Glutamatergic neuron (in vitro differentiated cells): Measurements from ENCODE around the gene DHCR24. TPM values are rescaled to one million over a fixed set of nuclear protein-coding genes. Genes with fewer than 3 reads are reported as not detected.

Experiments
- DNase-seq: peaks from one replicate; pipeline ENCODE4 v3.0.0; 2022
- H3K27ac Mint-ChIP-seq: one replicate; pipeline ENCODE4 v1.8.0; 2020; ENCODE audit warnings: mild to moderate bottlenecking, mixed read lengths, inconsistent platforms; ENCODE audit not compliant: unreplicated experiment
- H3K27me3 Mint-ChIP-seq: one replicate; pipeline ENCODE4 v1.8.0; 2020; ENCODE audit warnings: mild to moderate bottlenecking, moderate library complexity, mixed read lengths, inconsistent platforms; ENCODE audit not compliant: unreplicated experiment
- H3K36me3 Mint-ChIP-seq: one replicate; pipeline ENCODE4 v1.8.0; 2020; ENCODE audit warnings: mild to moderate bottlenecking, mixed read lengths, inconsistent platforms; ENCODE audit not compliant: unreplicated experiment
- H3K4me1 Mint-ChIP-seq: one replicate; pipeline ENCODE4 v1.8.0; 2020; ENCODE audit warnings: mild to moderate bottlenecking, low read depth, mixed read lengths, inconsistent platforms; ENCODE audit not compliant: unreplicated experiment
- H3K4me3 Mint-ChIP-seq: one replicate; pipeline ENCODE4 v1.8.0; 2020; ENCODE audit warnings: mild to moderate bottlenecking, mixed read lengths, inconsistent platforms; ENCODE audit not compliant: unreplicated experiment
- H3K9me3 Mint-ChIP-seq: one replicate; pipeline ENCODE4 v1.8.0; 2020; ENCODE audit warnings: mild to moderate bottlenecking, moderate library complexity, mixed read lengths, inconsistent platforms; ENCODE audit not compliant: unreplicated experiment
- total RNA-seq: library from RNA; stranded (reverse); fragmentation: NEBNext Ultra II Directional; extraction: Animal tissue kit (Norgen Biotek cat#: 25700); gene quantifications from one replicate; pipeline ENCODE4 v1.2.1, GENCODE V29; 2021; ENCODE audit not compliant: unreplicated experiment
- TF ChIP-seq, protein P1 (sequence below): fragments of 200-600 bp; sonication (generic); IDR thresholded peaks from one replicate; pipeline ENCODE4 v1.5.0; 2021; ENCODE audit not compliant: partially characterized antibody, unreplicated experiment

DHCR24 gene
- total RNA-seq, 1 donor from 2014 or later = 284 TPM

DNA sequence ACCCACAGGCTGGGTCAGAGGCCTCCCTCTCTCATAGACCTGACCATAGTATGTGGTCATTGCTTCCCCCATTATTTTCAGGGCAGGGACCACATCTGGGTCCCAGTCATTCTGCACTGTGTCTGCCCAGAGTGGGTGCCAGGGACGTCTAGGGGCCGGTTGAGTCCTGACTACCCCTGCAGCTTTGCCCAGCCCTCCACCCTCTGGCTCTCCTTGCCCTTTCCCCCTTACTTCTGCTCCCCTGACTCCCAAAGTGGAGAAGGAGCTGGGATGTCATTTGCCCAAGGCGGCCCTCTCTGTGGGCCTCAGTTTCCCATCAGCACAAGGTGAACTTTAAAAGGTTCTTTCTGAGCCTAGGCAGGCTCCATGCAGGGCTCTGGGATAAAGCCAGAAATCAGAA lies 81.5 kb downstream of the DHCR24 start:
- Mint-ChIP-seq H3K9me3 (peaks cover 2% of the 10 kb centered on the region), H3K27me3 (peaks cover 7% of the 10 kb centered on the region), H3K4me1 (no peaks in the 10 kb centered on the region), H3K27ac (no peak overlapping the region), H3K4me3 (no peak overlapping the region), H3K36me3 (no peaks in the 10 kb centered on the region)
- no peak for DNase-seq
- TF ChIP-seq, protein P1, sequence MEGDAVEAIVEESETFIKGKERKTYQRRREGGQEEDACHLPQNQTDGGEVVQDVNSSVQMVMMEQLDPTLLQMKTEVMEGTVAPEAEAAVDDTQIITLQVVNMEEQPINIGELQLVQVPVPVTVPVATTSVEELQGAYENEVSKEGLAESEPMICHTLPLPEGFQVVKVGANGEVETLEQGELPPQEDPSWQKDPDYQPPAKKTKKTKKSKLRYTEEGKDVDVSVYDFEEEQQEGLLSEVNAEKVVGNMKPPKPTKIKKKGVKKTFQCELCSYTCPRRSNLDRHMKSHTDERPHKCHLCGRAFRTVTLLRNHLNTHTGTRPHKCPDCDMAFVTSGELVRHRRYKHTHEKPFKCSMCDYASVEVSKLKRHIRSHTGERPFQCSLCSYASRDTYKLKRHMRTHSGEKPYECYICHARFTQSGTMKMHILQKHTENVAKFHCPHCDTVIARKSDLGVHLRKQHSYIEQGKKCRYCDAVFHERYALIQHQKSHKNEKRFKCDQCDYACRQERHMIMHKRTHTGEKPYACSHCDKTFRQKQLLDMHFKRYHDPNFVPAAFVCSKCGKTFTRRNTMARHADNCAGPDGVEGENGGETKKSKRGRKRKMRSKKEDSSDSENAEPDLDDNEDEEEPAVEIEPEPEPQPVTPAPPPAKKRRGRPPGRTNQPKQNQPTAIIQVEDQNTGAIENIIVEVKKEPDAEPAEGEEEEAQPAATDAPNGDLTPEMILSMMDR = no peak

DNA sequence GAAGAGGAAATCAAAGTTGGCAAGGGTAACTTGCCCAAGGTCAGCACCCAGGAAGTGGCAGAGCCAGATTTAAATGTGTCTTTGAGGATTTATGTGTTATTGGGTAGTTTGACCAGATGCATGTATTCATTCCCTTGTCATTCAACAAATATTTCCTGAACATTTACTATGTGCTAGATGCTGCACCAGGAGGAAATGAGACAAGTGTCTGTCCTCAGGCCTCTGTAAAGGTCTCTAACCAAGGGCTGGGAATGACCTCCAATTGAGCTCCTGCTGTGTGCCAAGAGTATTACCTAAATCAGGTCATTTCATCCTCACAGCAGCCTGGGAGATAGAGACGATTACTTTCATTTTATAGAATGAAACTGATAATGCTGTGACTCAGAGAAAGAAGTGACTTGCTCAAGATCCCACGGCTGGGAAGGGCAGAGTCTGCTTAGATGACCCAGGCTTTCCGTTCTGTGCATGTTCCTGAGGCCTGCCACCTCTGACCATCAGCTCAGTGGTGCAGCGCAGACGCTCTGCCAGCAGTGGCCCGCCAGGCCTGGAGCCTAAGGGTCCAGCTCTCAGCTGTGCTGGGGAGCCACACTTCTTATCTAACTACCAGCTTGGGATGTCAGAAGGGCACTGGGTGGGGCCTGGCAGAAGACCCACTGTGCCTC lies 82.4 kb downstream of the DHCR24 start:
- Mint-ChIP-seq H3K4me3 (no peak overlapping the region), H3K4me1 (no peaks in the 10 kb centered on the region), H3K9me3 (peaks cover 2% of the 10 kb centered on the region), H3K27ac (no peak overlapping the region), H3K27me3 (peaks cover 11% of the 10 kb centered on the region), H3K36me3 (no peaks in the 10 kb centered on the region)
- DNase-seq = no peak
- TF ChIP-seq, protein P1 = no peak

DNA sequence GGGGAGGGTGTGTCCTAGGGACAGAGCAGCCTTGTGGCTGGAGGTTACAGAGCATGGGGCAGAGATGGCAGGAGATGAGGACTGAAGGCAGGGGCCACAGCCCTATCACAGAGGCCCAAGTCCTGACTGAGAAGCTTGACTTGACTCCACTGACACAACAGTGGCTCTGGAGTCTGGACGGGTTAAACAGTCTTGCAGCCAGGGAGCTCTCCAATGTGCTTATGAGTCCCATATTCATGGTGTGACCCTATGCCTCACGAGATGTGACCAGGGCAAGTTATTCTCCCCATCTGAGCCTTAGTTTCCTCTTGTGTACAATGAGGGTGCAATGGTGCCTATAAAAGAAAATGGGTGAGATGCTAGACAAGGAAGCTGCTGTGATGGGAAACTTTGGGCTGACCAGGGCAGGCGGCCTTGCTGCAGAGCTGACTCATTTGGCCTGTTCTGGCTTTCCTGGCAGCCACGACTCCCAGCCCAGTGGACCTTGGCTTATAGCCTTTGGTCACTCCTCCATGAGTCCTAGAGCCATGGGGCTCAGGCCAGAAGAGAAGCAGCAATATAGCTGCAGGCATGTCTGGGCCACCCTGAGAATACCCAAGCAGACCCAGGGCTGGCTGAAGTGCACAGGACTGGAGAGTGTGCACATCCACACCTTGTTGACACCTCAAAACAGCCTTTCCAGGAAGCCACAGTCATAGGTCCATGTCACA lies 83.1 kb downstream of the DHCR24 start:
- Mint-ChIP-seq H3K9me3 (peaks cover 2% of the 10 kb centered on the region), H3K4me1 (no peaks in the 10 kb centered on the region), H3K4me3 (no peak overlapping the region), H3K27me3 (peaks cover 11% of the 10 kb centered on the region), H3K36me3 (no peaks in the 10 kb centered on the region), H3K27ac (no peak overlapping the region)
- TF ChIP-seq, protein P1 = no peak
- no peak for DNase-seq

DNA sequence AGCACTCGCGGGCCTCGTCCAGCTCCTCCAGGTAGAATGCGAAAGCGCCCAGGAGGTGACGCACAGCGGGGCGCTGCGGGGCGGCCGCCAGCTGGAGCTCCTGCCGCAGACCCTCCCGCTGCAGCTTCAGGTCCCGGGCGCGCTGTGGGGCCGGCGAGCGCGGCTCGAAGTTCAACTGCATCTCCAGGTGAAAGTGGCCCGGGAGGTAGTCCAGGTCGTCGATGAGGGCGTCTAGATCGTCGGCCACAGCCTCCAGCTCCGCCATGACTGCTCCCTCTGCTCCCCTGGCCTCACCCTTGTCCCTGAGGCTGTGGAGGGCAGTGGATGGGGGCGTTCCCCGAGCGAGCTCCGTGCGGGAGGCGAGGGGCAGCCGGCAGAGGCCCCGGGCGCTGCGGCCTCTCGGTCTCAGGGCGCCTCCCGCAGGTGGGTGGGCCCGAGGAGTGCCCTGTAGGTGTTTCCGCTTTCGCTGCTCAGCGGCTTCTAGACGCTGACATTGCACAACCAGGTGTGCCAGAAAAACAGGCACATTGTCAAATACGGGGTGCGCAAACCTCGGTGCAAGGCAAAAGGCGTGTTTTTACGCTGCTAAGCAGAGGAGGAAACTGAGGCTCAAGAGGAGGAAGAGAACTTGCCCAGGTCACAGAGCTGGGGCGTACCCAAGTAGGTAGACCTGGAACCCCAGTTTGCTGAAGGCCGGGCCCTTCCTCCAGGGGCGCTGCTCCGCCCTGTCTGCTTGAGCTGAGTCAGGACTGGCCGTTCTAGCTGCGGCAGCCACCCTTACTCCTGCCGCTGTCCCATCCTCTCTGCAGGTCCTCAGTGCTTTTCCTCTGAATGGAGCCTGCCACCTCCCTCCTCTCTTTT lies 85.9 kb downstream of the DHCR24 start, which contains the start of gene TTC22:
Gene TTC22, minus strand, starts transcription at position 425 of the 861 bp plus-strand sequence. Its CDS starts 160 bp downstream, at position 265.
- Mint-ChIP-seq H3K36me3 (no peaks in the 10 kb centered on the region), H3K4me1 (no peaks in the 10 kb centered on the region), H3K27ac (peak within 1 kb of the TSS; percentile 82), H3K27me3 (peaks cover 16% of the 10 kb centered on the region), H3K9me3 (peaks cover 3% of the 10 kb centered on the region), H3K4me3 (peak within 1 kb of the TSS; percentile 65)
- TF ChIP-seq, protein P1 = peak; percentile 8
- DNase-seq = no peak
